Measurements from ENCODE around the gene NEK7. TPM values are rescaled to one million over a fixed set of nuclear protein-coding genes. Genes with fewer than 3 reads are reported as not detected.

Gene NEK7
- polyA plus RNA-seq, 1 donor (not counting 4 experiments of a cell fraction or from before 2014, with no cell fraction given) = 56.8 TPM

- FAIRE-seq (no peak), DNase-seq (ENCODE audit: low read depth, low spot score) (no peak)
- Histone ChIP-seq H3K4me1 (ENCODE audit: control insufficient read depth, extremely low read depth, insufficient read depth, low read length) (peaks cover under 1% of the 10 kb centered on the region), H3K27me3 (ENCODE audit: control insufficient read depth, extremely low read depth, insufficient read depth, low read length) (no peaks in the 10 kb centered on the region), H3K79me2 (ENCODE audit: control insufficient read depth, insufficient read depth, low read length) (peaks cover 26% of the 10 kb centered on the region), H4K20me1 (ENCODE audit: control insufficient read depth, extremely low read depth, insufficient read depth, low read length) (no peaks in the 10 kb centered on the region), H2AFZ (ENCODE audit: control insufficient read depth, low read length) (no peak overlapping the region), H3K9ac (ENCODE audit: control insufficient read depth, extremely low read depth, insufficient read depth, low read length) (no peak overlapping the region), H3K27ac (ENCODE audit: control insufficient read depth, insufficient read depth, low read length) (no peak overlapping the region), H3K36me3 (ENCODE audit: control insufficient read depth in 2 of 2, extremely low read depth in 1 of 2, insufficient read depth in 2 of 2, low read length in 2 of 2) (no peaks in the 10 kb centered on the region), H3K4me2 (ENCODE audit: control insufficient read depth, extremely low read depth, insufficient read depth, low read depth, low read length) (no peak overlapping the region), H3K9me1 (ENCODE audit: control insufficient read depth, extremely low read depth, insufficient read depth, low read length) (no peaks in the 10 kb centered on the region), H3K4me3 (ENCODE audit: control insufficient read depth in 2 of 3, extremely low read depth in 1 of 3, insufficient read depth in 2 of 3, low read depth in 1 of 3, low read length in 3 of 3) (no peak overlapping the region), H3K9me3 (ENCODE audit: control insufficient read depth, low read depth, low read length) (no peaks in the 10 kb centered on the region)
- dilution Hi-C loops (cut with MboI; ENCODE audit: extremely low pct_ligation_motif_present, low sequenced_read_pairs) = no loop called here
- TF ChIP-seq, protein P1, sequence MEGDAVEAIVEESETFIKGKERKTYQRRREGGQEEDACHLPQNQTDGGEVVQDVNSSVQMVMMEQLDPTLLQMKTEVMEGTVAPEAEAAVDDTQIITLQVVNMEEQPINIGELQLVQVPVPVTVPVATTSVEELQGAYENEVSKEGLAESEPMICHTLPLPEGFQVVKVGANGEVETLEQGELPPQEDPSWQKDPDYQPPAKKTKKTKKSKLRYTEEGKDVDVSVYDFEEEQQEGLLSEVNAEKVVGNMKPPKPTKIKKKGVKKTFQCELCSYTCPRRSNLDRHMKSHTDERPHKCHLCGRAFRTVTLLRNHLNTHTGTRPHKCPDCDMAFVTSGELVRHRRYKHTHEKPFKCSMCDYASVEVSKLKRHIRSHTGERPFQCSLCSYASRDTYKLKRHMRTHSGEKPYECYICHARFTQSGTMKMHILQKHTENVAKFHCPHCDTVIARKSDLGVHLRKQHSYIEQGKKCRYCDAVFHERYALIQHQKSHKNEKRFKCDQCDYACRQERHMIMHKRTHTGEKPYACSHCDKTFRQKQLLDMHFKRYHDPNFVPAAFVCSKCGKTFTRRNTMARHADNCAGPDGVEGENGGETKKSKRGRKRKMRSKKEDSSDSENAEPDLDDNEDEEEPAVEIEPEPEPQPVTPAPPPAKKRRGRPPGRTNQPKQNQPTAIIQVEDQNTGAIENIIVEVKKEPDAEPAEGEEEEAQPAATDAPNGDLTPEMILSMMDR (optimal IDR thresholded peaks at IDR 0.05 in 1 of 3, IDR thresholded peaks at IDR 0.05 in 1 of 3, conservative IDR thresholded peaks at IDR 0.05 in 1 of 3; ENCODE audit: extremely low read depth in 1 of 3, insufficient read depth in 2 of 3, low read length in 3 of 3) = no peak
- no peak for TF ChIP-seq EZH2 (IDR thresholded peaks at IDR 0.05; ENCODE audit: low read length)
Measured at GRCh38 chr1:198155253-198155652, 1.5 kb upstream of the NEK7 start.

DNA sequence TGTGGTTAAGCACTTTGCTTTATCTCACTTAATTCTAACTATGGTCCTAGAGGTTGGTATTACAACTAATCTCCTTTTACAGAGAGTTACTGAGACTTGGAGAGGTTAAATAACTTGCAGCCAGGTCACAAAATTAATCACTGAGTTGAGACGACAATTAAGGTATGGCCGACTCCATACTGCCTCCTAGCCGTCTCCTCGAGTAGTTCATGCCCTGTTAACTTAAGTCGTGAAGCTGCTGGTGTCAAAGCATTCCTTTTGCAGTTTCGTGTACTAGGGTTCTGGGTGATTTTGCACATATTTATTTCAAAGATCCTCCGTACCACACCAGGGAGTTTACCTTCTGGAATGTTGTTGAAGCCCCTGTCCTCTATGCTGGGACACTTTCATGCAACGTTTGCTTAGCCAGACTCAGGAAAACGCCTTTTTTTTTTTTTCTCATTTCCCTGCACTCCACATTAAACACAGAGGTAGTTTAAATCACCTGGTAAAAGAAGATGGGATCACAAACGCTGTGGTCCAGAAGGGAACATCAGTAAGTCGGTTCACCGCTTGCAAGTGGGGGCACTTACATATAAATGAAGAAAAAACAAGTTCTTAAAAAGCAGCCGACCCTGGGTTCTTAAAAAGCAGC, 570 bp upstream of the NEK7 start:
- dilution Hi-C loops (cut with MboI; ENCODE audit: extremely low pct_ligation_motif_present, low sequenced_read_pairs) = no loop called here
- peak; percentile 88 for FAIRE-seq
- TF ChIP-seq, protein P1 (optimal IDR thresholded peaks at IDR 0.05 in 1 of 3, IDR thresholded peaks at IDR 0.05 in 1 of 3, conservative IDR thresholded peaks at IDR 0.05 in 1 of 3; ENCODE audit: extremely low read depth in 1 of 3, insufficient read depth in 2 of 3, low read length in 3 of 3) = peak; percentile 80 to 96 (median 91)
- TF ChIP-seq EZH2 (IDR thresholded peaks at IDR 0.05; ENCODE audit: low read length) = no peak

More for the DNA sequence above, 570 bp upstream of the NEK7 start:
- Histone ChIP-seq H3K4me3 (ENCODE audit: control insufficient read depth in 2 of 3, extremely low read depth in 1 of 3, insufficient read depth in 2 of 3, low read depth in 1 of 3, low read length in 3 of 3) (peak overlapping the region; percentile 87 to 90 (median 88)), H3K27me3 (ENCODE audit: control insufficient read depth, extremely low read depth, insufficient read depth, low read length) (no peaks in the 10 kb centered on the region), H3K79me2 (ENCODE audit: control insufficient read depth, insufficient read depth, low read length) (peaks cover 36% of the 10 kb centered on the region), H4K20me1 (ENCODE audit: control insufficient read depth, extremely low read depth, insufficient read depth, low read length) (no peaks in the 10 kb centered on the region), H3K4me1 (ENCODE audit: control insufficient read depth, extremely low read depth, insufficient read depth, low read length) (peaks cover 4% of the 10 kb centered on the region), H2AFZ (ENCODE audit: control insufficient read depth, low read length) (peak overlapping the region; percentile 85), H3K27ac (ENCODE audit: control insufficient read depth, insufficient read depth, low read length) (peak overlapping the region; percentile 91), H3K9me1 (ENCODE audit: control insufficient read depth, extremely low read depth, insufficient read depth, low read length) (no peaks in the 10 kb centered on the region), H3K36me3 (ENCODE audit: control insufficient read depth in 2 of 2, extremely low read depth in 1 of 2, insufficient read depth in 2 of 2, low read length in 2 of 2) (no peaks in the 10 kb centered on the region), H3K4me2 (ENCODE audit: control insufficient read depth, extremely low read depth, insufficient read depth, low read depth, low read length) (peak overlapping the region; percentile 88), H3K9ac (ENCODE audit: control insufficient read depth, extremely low read depth, insufficient read depth, low read length) (peak overlapping the region; percentile 84), H3K9me3 (ENCODE audit: control insufficient read depth, low read depth, low read length) (no peaks in the 10 kb centered on the region)
- peak; percentile 59 for DNase-seq (ENCODE audit: low read depth, low spot score)

Measured in keratinocyte (primary cell).